ENCODE results near the gene MYBPC3. TPM values are rescaled to one million over a fixed set of nuclear protein-coding genes. Genes with fewer than 3 reads are reported as not detected.

MYBPC3 gene
- total RNA-seq, 4 donors from 2014 or later: not detected

DNA sequence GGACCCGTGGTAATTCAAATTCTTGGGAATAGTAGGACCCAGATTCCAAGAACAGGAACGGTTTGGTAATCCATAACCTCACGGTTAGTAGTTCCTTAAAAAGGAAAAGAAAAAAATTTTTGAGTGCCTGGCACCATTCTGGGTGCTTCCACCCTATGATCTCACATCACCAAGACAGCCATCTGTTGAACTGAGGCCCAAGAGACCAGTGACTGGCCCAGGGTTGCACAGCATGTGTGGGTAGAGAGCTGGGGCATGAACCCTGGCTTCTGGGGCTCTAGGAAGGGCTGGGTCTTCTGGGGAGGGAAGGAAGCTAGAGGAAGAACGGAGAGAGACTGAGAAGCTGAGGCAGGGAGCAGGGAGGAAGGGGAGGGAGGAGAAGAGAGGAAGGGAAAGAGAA is 30.6 kb upstream of the MYBPC3 start:
- Histone ChIP-seq H3K27ac (no peak overlapping the region), H3K4me3 (replicated peaks in 1 of 3) (no peak overlapping the region), H3K9me3 (no peaks in the 10 kb centered on the region), H3K4me1 (no peaks in the 10 kb centered on the region), H3K36me3 (no peaks in the 10 kb centered on the region), H3K27me3 (no peaks in the 10 kb centered on the region)
- intact Hi-C loops (cut with DNase I): no loop called here
- TF ChIP-seq, protein P1, sequence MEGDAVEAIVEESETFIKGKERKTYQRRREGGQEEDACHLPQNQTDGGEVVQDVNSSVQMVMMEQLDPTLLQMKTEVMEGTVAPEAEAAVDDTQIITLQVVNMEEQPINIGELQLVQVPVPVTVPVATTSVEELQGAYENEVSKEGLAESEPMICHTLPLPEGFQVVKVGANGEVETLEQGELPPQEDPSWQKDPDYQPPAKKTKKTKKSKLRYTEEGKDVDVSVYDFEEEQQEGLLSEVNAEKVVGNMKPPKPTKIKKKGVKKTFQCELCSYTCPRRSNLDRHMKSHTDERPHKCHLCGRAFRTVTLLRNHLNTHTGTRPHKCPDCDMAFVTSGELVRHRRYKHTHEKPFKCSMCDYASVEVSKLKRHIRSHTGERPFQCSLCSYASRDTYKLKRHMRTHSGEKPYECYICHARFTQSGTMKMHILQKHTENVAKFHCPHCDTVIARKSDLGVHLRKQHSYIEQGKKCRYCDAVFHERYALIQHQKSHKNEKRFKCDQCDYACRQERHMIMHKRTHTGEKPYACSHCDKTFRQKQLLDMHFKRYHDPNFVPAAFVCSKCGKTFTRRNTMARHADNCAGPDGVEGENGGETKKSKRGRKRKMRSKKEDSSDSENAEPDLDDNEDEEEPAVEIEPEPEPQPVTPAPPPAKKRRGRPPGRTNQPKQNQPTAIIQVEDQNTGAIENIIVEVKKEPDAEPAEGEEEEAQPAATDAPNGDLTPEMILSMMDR (IDR thresholded peaks at IDR 0.05): no peak
- no peak for TF ChIP-seq POLR2A (IDR thresholded peaks at IDR 0.05)
- no peak for DNase-seq
- WGBS, 2 donors: 67 to 78% methylated on average over 4 of the region's 4 CpGs

- Histone ChIP-seq H3K4me1 (peaks cover 19 to 24% of the 10 kb centered on the region in 2 donors), H3K9me3 (no peaks in the 10 kb centered on the region), H3K4me3 (replicated peaks in 1 of 3) (no peak overlapping the region), H3K36me3 (no peaks in the 10 kb centered on the region), H3K27ac (no peak overlapping the region), H3K27me3 (no peaks in the 10 kb centered on the region)
- TF ChIP-seq, protein P1 (IDR thresholded peaks at IDR 0.05): no peak
- no peak for TF ChIP-seq POLR2A (IDR thresholded peaks at IDR 0.05)
- no peak for DNase-seq
- 83 to 85% methylated on average over 2 of the region's 2 CpGs for WGBS, 2 donors
- intact Hi-C loops (cut with DNase I): no loop called here
These were observed 27.6 kb upstream of the MYBPC3 start for GRCh38 chr11:47380078-47380477.

GRCh38 chr11:47379317-47379716 is 26.8 kb upstream of the MYBPC3 start:
- 90 to 97% methylated on average over 2 of the region's 2 CpGs for WGBS, 2 donors

GRCh38 chr11:47378836-47379170 is 26.3 kb upstream of the MYBPC3 start:
- no peak overlapping the region for H3K4me3 ChIP-seq (replicated peaks in 1 of 3)
- no peak for DNase-seq
- H3K27ac ChIP-seq: no peak overlapping the region
- H3K9me3 ChIP-seq: no peaks in the 10 kb centered on the region
- TF ChIP-seq, protein P1 (IDR thresholded peaks at IDR 0.05): no peak
- TF ChIP-seq POLR2A (IDR thresholded peaks at IDR 0.05): no peak
- H3K27me3 ChIP-seq: no peaks in the 10 kb centered on the region
- no peaks in the 10 kb centered on the region for H3K36me3 ChIP-seq
- H3K4me1 ChIP-seq: peaks cover 19 to 26% of the 10 kb centered on the region in 2 donors
- intact Hi-C loops (cut with DNase I): no loop called here

More at GRCh38 chr11:47379317-47379716, 26.8 kb upstream of the MYBPC3 start:
- H3K4me3 ChIP-seq (replicated peaks in 1 of 3): no peak overlapping the region
- TF ChIP-seq, protein P1 (IDR thresholded peaks at IDR 0.05): no peak
- TF ChIP-seq POLR2A (IDR thresholded peaks at IDR 0.05): no peak
- H3K9me3 ChIP-seq: no peaks in the 10 kb centered on the region
- H3K27me3 ChIP-seq: no peaks in the 10 kb centered on the region
- H3K36me3 ChIP-seq: no peaks in the 10 kb centered on the region
- DNase-seq: no peak
- intact Hi-C loops (cut with DNase I): no loop called here
- peaks cover 19 to 24% of the 10 kb centered on the region in 2 donors for H3K4me1 ChIP-seq
- H3K27ac ChIP-seq: no peak overlapping the region

- intact Hi-C loops (cut with DNase I): no loop called here
- Histone ChIP-seq H3K27ac (peak within 1 kb of the TSS in 2 of 3 donors; percentile 20 to 60), H3K9me3 (no peaks in the 10 kb centered on the region), H3K27me3 (no peaks in the 10 kb centered on the region), H3K4me1 (peaks cover 19 to 28% of the 10 kb centered on the region in 2 donors), H3K36me3 (no peaks in the 10 kb centered on the region), H3K4me3 (replicated peaks in 1 of 3) (no peak within 1 kb of the TSS)
- no peak for DNase-seq
- WGBS, 2 donors: 70 to 81% methylated on average over 8 to 18 of the region's 31 CpGs
- TF ChIP-seq POLR2A (IDR thresholded peaks at IDR 0.05): no peak
- TF ChIP-seq, protein P1 (IDR thresholded peaks at IDR 0.05): no peak
These were observed 25.7 kb upstream of the MYBPC3 start, which contains the start of gene SPI1 for GRCh38 chr11:47378010-47378835. SPI1 (minus strand) TSS chr11:47378547; CDS start chr11:47378353, 194 bp downstream.

All from thyroid gland (tissue), 4 donors.